Activated CD4-positive, alpha-beta T cell treated with anti-CD3 and anti-CD28 coated beads, Interleukin-2, amount 50 U/mL, for 24 hours (primary cell): ENCODE data around the gene NUDT8.
A peak's percentile ranks its signal among the peaks of the same experiment; 100 is the strongest.
"Not testable (repeated sequence)": the region's sequence is repeated elsewhere in the genome, so short reads cannot be mapped to it uniquely, and the experiment has no call there.

Experiments used
- DNase-seq, 2 donors: peaks; one replicate each; pipeline ENCODE4 v3.0.0-alpha.2; 2020; ENCODE audit warnings: low read depth in 1 of 2, low spot score in 1 of 2

The NUDT8 gene

DNA sequence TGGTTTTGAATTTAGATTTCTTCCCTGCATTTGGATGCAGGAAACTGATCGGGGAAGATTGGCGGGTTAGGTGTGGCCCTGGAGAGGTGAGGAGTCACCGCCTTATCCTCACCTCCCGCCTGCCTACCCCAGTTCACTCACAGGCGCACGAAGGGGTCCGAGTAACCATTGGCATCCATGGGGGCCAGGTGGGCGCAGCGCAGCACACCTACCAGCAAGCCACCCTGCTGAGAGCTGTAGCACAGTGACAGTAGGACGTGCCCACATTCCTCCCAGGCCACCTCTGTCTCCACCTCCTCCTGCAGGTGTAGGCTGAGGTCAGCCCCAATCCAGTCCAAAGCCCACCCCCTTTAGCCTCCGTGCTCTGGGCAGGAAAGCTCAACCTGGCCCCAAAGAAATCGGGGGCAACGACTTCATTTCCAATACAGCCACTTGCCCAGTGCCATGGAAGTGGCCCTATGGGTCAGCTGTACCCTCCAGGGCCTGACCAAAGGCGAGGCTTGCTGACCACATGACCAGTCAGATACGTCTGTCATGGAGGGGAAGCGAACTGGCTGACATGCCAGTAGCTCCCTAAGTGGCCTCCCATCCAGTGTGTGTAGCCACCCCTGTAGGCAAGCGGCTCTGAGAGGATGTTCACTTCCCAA lies 16.3 kb downstream of the NUDT8 start:
- no peak for DNase-seq

DNA sequence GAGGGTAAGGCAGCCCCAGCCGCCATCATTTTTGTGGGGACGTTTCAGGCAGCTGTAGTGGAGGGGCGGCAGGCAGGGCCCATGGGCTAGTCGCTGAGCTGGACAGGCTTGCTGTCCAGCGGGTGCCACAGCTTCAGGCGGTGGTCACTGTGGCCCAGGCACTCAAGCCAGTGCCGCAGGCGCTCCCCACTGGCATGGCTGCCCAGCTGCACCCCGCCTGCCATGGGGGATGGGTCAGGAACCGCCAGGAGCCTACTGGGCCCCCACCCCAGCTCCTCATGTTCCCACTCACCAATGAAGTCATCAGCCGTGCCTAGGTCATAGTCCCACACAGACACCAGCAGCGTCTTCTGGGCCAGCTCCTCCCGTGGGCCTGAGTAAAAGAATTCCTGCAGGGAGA lies 17.0 kb downstream of the NUDT8 start:
- no peak for DNase-seq

DNA sequence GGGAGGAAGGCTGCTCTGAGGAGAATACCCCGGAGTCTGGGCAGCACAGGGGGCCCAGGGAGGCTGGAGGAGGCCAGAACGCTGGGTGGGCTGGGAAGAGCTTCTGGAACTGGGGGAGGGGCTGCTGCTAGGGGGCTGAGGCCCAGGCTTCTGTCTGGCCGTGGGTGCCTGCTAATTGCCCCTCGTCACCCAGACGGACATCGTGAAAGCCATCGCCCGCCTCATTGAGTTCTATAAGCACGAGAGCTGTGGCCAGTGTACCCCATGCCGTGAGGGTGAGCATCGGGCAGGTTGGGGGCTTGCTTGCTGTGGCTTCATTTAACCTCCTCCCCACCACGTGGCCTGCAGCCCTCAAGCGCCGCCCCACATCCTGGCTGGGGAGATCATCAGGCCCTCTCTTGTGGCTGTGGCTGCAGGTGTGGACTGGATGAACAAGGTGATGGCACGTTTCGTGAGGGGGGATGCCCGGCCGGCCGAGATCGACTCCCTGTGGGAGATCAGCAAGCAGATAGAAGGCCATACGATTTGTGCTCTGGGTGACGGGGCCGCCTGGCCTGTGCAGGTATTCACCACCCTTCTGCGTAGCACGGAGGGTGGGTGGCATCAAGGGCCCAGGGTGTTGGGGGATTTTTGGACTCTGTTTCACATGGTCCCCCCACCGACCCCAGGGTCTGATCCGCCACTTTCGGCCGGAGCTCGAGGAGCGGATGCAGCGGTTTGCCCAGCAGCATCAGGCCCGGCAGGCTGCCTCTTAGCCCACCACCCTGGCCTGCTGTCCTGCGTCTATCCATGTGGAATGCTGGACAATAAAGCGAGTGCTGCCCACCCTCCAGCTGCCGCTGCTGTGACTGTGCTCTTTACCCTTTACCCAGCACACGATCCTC lies 17.8 kb downstream of the NUDT8 start:
- DNase-seq: no peak

DNA sequence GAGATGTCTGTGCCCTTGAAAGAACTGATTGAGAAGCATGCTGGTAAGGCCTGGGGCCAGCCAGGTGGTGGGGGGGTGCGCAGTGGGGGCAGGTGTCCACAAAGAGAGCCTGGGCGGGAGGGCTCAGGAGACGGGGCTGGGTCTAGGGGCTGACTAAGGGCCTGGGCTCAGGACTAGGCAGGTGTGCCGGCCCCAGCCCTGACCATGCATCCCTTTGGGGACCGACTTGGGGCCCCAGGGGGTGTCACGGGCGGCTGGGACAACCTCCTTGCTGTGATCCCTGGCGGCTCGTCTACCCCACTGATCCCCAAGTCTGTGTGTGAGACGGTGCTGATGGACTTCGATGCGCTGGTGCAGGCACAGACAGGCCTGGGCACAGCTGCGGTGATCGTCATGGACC lies 18.6 kb downstream of the NUDT8 start:
- DNase-seq: no peak

DNA sequence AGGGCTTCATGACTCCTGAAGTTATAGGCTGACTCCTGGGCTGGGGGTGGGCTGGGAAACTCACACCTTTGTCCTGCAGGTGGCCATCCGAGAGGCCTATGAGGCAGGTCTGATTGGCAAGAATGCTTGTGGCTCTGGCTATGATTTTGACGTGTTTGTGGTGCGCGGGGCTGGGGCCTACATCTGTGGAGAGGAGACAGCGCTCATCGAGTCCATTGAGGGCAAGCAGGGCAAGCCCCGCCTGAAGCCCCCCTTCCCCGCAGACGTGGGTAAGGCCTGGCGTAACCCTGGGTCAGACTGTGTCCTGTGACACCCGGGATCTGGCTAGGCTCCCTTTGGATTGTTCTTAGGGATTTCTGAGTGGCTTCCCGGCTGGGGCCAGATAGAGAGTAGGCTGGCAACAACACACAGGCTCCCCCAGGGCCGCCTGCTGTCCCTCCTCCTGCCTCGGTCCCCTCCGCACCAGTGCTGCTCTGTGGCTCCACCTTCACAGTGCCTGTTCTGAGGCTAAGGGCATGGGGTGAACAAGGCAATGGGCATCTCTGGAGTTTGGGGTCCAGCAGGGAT lies 19.4 kb downstream of the NUDT8 start:
- no peak for DNase-seq

DNA sequence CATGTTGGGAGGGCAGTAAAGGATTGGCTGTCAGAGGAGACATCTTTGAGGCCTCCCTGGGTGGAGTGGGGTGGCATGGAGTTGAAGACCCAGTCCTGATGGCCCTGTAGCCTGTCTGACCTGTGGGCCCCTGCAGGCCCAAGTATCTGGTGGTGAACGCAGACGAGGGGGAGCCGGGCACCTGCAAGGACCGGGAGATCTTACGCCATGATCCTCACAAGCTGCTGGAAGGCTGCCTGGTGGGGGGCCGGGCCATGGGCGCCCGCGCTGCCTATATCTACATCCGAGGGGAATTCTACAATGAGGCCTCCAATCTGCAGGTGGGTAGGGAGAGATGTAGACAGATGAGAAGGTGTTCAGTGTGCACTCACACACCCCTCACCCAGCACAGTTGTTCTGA lies 20.4 kb downstream of the NUDT8 start:
- DNase-seq: no peak

DNA sequence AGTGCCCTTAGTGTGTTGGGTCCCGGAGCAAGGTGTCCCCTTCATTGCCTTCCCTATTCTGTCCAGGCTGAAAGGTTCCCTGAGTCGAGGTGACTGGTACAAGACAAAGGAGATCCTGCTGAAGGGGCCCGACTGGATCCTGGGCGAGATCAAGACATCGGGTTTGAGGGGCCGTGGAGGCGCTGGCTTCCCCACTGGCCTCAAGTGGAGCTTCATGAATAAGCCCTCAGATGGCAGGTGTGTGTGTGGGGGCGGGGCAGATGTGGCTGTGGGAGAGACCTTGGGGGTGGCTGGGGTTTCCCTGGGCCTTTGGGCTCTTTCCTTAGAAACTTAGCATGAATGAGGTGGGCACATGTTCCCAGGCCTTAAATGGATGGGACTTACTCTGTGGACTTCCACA lies 21.3 kb downstream of the NUDT8 start:
- DNase-seq: no peak

DNA sequence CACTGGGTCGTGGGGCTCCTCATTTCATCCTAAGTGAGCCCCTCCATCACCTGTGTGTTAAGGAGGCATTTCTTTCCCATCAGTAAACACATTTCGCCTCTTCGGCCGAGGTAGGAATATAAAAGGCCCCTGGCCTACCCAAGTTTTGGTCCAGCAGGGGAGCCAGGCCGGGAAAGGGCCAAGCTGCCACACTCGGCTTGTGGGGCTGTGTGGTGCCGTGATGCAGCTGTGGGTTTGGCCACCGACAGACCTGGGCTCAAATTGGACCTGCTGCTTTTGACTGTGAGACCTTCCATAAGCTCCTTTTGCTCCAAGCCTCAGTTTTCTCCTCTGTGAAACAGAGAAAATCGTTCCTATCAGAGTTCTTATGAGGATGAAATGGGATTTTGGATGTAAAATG lies 22.2 kb downstream of the NUDT8 start:
- DNase-seq: no peak

DNA sequence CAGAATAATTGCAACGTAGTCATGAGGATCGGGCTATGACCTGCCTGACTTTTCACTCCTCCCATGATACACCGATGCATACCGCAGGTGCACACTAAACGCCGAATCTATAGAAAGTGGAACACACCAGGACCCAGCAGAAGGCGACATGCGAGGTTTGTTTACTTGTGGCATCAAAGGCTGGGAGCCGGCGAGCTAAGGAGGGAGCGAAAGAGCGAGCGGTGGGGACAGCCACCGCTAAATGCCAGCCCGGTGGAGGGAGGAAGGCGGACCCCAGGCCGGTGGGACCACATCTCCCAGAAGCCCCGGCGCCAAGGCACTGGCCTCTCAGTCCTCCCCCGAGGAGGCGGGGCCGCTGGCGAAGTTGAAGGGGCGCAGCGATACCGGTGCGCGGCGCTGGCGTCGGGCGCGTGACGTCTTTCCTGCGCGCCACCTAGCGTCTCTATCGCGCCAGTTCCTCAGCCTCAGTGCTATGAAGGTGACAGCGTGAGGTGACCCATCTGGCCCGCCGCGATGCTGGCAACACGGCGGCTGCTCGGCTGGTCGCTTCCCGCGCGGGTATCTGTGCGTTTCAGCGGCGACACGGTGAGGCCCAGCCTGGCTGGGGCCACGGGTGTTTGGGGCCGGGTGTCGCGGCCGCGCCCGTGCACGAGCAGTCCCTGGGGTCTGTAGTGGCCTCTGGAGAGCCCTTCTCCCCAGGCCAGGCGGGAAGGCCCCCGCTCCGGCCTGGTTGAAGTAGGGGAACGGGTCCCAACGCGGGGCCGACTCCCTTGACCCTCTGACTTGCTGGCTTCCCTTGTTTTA lies 23.0 kb downstream of the NUDT8 start, which contains the start of gene NDUFV1:
Gene NDUFV1, plus strand, starts transcription at position 445 of the 804 bp plus-strand sequence. Its CDS starts 69 bp downstream, at position 514.
- peak; percentile 91 to 94 for DNase-seq

DNA sequence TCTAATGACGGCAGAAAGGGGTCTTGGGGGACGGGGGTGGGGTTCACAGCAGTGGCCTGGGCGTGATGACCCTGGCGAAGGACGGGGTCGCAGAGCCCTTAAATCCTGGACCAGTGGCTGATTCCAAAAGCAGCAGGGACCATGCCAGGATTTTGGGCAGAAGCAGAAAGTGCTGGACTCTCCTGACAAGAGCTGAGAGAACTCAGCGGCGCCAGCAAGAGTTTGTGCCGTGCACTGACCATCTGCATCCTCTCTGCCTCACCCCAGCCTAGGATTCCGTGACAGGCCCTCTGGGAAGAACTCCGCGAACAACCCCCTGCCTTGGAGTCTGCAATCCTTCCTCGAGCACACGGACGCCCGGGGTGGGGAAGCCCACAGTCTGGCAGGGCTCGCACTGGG lies 23.6 kb downstream of the NUDT8 start:
- DNase-seq: no peak

DNA sequence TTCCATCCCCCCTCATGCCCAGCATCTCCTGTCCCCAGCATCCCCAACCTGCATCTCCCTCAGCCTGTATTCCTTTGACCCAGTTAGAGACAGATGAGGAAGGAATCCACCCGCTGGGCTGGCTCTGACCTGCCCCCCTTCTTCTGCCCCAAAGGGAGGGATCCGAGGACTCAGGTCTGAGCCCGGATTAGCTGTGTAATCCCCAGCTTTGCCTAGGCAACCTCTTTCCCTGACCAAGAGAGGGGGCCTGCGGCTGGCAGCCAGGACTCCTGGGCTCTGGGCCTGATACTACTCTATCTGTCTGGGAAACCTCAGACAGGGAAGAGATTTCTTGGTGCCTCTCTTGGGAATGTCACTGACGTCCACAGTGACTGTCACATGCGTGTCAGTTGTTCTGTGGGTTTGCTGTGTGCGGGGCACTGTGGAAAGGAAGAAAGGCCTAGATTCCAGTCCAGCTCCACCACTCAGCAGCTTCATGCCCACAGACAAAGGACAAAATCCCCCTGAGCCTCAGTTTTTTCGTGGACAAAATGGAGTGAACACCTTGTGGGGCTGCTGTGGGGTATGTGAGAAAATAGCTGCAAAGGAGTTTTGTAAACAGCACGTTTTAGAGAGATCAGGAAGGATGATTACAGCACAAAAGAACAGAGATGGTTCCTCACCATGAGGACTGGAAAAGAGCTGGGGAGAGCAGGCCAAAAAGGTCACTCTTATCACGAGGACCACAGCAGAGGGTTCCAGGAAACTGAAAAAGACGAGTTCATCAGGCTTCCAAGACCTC lies 24.3 kb downstream of the NUDT8 start:
- no peak for DNase-seq

DNA sequence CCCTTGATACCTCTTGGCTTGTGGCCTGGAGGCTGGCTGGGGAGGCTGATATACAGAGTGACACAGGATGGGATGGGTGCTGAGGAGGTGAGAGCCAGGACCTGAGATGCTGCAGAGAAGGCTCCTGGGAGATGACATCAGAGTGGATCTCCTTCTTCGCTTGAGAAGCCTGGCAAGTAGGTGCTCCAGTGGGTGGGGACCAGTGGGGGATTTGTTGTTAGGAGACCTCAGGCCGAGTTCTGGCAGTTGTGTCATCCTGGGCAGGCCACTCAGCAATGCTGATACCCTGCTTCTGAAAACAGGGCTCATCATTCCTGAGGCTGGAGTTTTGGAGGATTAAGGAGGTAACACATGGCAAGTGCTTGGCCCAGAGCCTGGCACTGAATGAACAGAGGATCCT lies 24.9 kb downstream of the NUDT8 start:
- no peak for DNase-seq

DNA sequence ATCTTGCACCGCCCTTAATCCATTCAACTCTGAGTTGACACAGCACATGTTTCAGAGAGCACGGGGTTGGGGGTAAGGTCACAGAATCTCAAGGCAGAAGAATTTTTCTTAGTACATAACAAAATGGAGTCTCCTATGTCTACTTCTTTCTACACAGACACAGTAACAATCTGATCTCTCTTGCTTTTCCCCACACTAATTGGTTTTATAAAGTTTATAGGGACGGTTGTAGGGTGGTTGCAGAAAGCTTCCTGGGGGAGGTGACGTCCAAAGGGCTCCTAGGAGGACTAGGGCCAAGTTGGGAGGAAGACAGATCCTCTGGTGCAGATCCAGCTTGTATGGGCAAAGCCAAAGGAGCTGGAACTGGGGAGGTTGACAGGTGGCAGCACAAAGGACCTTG lies 25.6 kb downstream of the NUDT8 start:
- not testable (repeated sequence) for DNase-seq

DNA sequence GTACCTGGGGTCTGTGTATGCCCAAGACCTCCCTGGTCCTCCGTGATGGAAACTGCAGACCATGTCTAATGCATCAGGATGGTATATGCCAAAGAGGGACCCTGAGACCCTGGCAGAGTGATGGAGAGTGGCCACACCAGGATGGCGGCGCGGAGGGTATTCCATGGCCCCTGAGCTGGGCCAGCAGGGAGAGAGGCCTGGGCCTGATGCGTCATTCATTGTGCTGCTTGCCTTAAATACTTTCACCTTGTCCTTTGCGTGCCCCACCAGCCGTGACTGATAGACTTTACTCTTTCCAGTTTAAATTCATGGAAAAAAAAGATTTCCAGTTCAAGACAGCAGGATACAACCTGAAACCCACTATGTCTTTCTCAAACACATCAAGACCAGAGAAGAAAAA lies 28.6 kb downstream of the NUDT8 start:
- no peak for DNase-seq

DNA sequence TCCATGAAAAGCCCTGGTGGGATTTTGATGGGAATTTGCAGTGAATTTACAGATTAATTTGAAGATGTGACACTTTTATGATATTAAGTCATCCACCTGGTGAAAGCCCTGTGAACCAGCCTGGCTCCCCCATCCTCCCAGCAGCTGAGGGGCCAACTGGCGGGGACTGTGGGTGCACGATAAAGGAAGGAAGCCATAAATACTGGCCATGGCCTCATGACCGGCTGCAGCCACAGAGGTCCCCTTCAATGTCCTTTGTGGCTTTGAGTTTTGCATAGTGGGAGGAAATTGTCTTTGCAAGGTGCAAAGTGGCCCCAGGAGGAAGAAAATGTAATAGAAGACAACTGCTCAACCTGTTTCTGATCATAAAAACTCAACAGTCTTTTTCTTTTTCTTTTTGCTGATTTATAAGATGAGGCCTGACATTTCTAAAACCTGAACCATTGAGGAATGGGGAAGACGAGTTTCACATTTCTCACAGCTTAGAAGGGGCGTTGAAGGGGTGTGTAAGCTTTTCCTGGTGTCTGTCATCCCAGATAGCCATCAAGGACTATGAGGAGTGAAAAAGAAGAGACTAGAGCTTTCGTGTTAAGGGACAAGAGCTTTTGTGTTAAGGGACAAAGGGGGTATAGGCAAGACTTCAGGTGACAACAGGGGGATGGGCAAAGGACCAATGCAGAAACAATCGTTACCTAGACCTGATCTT lies 29.3 kb downstream of the NUDT8 start:
- DNase-seq: no peak

DNA sequence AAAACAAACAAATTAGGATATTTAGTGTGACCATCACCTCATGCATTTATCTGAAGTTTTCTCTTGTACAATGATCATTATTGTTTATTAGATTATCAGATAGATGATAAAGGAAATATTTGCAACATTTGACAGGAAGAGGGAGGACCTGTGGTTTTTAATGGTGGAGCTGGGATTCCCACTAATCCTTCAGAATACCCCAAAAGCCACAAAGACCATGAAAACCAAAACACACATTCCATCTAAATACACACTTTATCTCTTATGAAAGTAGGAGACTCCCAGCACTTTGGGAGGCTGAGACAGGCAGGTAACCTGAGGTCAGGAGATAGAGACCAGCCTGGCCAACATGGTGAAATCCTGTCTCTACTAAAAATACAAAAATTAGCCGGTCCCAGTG lies 30.6 kb downstream of the NUDT8 start:
- DNase-seq: no peak

DNA sequence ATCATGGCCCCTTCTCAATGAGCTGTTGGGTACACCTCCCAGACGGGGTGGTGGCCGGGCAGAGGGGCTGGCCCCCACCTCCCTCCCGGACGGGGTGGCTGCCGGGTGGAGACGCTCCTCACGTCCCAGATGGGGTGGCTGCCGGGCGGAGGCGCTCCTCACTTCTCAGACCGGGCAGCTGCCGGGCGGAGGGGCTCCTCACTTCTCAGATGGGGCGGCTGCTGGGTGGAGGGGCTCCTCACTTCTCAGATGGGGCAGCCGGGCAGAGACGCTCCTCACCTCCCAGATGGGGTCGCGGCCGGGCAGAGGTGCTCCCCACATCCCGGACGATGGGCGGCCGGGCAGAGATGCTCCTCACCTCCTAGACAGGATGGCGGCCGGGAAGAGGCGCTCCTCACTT lies 31.8 kb downstream of the NUDT8 start:
- DNase-seq: not testable (repeated sequence)

DNA sequence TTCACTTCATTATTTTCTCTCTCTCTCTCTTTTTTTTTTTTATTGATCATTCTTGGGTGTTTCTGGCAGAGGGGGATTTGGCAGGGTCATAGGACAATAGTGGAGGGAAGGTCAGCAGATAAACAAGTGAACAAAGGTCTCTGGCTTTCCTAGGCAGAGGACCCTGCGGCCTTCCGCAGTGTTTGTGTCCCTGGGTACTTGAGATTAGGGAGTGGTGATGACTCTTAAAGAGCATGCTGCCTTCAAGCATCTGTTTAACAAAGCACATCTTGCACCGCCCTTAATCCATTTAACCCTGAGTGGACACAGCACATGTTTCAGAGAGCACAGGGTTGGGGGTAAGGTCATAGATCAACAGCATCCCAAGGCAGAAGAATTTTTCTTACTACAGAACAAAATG lies 32.3 kb downstream of the NUDT8 start:
- not testable (repeated sequence) for DNase-seq

DNA sequence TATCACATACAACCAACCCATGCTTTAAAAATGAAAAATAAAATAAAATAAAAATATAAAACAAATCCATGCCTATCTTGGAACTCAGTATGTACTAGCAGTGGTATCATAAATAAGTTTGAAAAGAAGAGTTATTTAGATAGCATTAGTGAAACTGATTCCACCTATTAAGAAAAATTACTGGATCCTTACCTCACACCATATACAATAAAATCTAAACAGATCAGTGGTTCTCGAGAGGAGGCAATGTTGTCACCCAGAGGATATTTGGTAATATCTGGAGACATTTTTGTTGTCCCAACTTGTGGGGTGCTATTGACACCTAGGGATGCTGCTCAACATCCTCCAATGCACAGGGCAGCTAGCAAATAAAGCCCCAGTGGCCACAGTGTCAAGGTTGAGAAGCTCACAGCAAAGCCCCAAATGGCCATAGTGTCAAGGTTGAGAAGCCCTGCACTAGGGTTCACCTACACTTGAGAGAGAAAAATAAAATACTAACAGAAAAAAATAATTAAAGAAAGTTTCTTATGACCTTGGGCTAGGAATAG lies 32.9 kb downstream of the NUDT8 start:
- no peak for DNase-seq

DNA sequence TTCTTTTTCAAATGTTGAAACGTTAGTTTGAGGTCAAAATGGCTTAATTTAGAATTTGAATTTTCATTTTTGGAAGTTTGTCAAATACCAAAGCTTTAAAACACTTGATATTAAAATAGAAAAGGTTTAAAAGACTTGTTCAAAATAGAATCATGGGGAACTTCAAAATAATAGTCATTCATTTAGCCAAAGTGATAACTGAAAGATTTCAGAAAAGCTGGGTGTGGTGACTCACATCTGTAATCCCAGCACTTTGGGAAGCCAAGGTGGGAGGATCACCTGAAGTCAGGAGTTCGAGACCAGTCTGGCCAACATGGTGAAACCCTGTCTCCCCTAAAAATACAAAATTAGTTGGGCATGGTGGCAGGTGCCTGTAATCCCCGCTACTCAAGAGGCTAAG lies 35.3 kb downstream of the NUDT8 start:
- no peak for DNase-seq
